HepG2 (cell line): ENCODE results near the gene SDR42E2. TPM values are rescaled to one million over a fixed set of nuclear protein-coding genes. Genes with fewer than 3 reads are reported as not detected.
A peak's percentile ranks its signal among the peaks of the same experiment; 100 is the strongest.

Experiments used
- CHD4 ChIP-seq: fragments of 200-600 bp; sonication (generic); IDR thresholded peaks from 2 replicates; pipeline ENCODE4 v1.7.0; 2017; ENCODE audit warnings: mild to moderate bottlenecking, low read length, borderline replicate concordance
- FOXM1 ChIP-seq: sonication (generic); formaldehyde crosslinking; IDR thresholded peaks from 2 replicates; pipeline ENCODE4 v1.5.0; 2020; ENCODE audit warnings: missing genetic modification reagents
- GTF3A ChIP-seq: sonication (generic); formaldehyde crosslinking; conservative IDR thresholded peaks from 2 replicates; pipeline ENCODE4 v1.4.0; 2020; ENCODE audit warnings: mild to moderate bottlenecking, missing genetic modification reagents
- MEIS1 ChIP-seq: sonication (generic); formaldehyde crosslinking; IDR thresholded peaks from 2 replicates; pipeline ENCODE4 v1.9.0; 2021; ENCODE audit warnings: mild to moderate bottlenecking, missing genetic modification reagents, moderate library complexity, borderline replicate concordance
- MIER3 ChIP-seq: IDR thresholded peaks from 2 replicates; pipeline ENCODE4 v1.6.1; 2016; ENCODE audit warnings: missing compliant biosample characterization, borderline replicate concordance
- NR2C2 ChIP-seq: sonication (generic); formaldehyde crosslinking; IDR thresholded peaks from 2 replicates; pipeline ENCODE4 v1.4.0; 2020; ENCODE audit warnings: missing genetic modification reagents, mild to moderate bottlenecking, moderate library complexity, borderline replicate concordance
- PAWR ChIP-seq: sonication (generic); formaldehyde crosslinking; IDR thresholded peaks from 2 replicates; pipeline ENCODE4 v1.4.0; 2020; ENCODE audit warnings: missing genetic modification reagents, mild to moderate bottlenecking, borderline replicate concordance
- RFX1 ChIP-seq: fragments of 450-650 bp; IDR thresholded peaks from 2 replicates; pipeline ENCODE4 v1.6.1; 2017
- TRIM24 ChIP-seq: sonication (generic); formaldehyde crosslinking; IDR thresholded peaks from 2 replicates; pipeline ENCODE4 v1.8.0; 2022; ENCODE audit warnings: mild to moderate bottlenecking, missing genetic modification reagents
- ZC3H13 ChIP-seq: sonication (generic); formaldehyde crosslinking; IDR thresholded peaks from 2 replicates; pipeline ENCODE4 v1.8.1; 2023; ENCODE audit warnings: mild to moderate bottlenecking, missing genetic modification reagents, moderate library complexity
- ZNF160 ChIP-seq: sonication (generic); formaldehyde crosslinking; IDR thresholded peaks from 2 replicates; pipeline ENCODE4 v1.8.0; 2022; ENCODE audit warnings: mild to moderate bottlenecking, inconsistent platforms, missing genetic modification reagents
- ZNF432 ChIP-seq: sonication (generic); formaldehyde crosslinking; IDR thresholded peaks from 2 replicates; pipeline ENCODE4 v1.5.0; 2020; ENCODE audit warnings: missing genetic modification reagents, mild to moderate bottlenecking, borderline replicate concordance
- ZNF550 ChIP-seq: sonication (generic); formaldehyde crosslinking; IDR thresholded peaks from 2 replicates; pipeline ENCODE4 v1.4.0; 2020; ENCODE audit warnings: mild to moderate bottlenecking, missing genetic modification reagents, borderline replicate concordance
- ZNF83 ChIP-seq: sonication (generic); formaldehyde crosslinking; IDR thresholded peaks from 2 replicates; pipeline ENCODE4 v1.4.0; 2020; ENCODE audit warnings: missing genetic modification reagents, mild to moderate bottlenecking, borderline replicate concordance
- ZSCAN30 ChIP-seq: sonication (generic); formaldehyde crosslinking; IDR thresholded peaks from 2 replicates; pipeline ENCODE4 v1.5.0; 2020; ENCODE audit warnings: mild to moderate bottlenecking, missing genetic modification reagents
- polyA plus RNA-seq, 8 experiments: library from polyadenylated mRNA; depleted of rRNA in 3 of 8; stranded (reverse) in 7 of 8; unstranded in 1 of 8; fragments of >200 nt; fragmentation: Illumina TruSeq in 4 of 8; extraction: Trizol in 4 of 8; gene quantifications; 2 replicates each; pipeline versions ENCODE4 v1.2.1 to v1.2.3, GENCODE V29; 2011 to 2016; ENCODE audit warnings: low read depth in 4 of 8, missing spikeins in 1 of 8, mixed read lengths in 1 of 8; ENCODE audit not compliant: insufficient read depth in 1 of 8
- total RNA-seq, 5 experiments: library from RNA; depleted of rRNA; stranded (reverse); fragments of >200 nt; fragmentation: Illumina TruSeq; extraction: Trizol; gene quantifications; 2 replicates each; pipeline ENCODE4 v1.2.3, GENCODE V29; 2016; ENCODE audit warnings: low read depth in 1 of 5
- TF ChIP-seq, protein P1 (sequence below): sonication (generic); formaldehyde crosslinking; IDR thresholded peaks from 2 replicates; pipeline ENCODE4 v1.5.0; 2020; ENCODE audit warnings: missing genetic modification reagents
- TF ChIP-seq, protein P2 (sequence below): sonication (generic); formaldehyde crosslinking; IDR thresholded peaks from 2 replicates; pipeline ENCODE4 v1.4.0; 2020; ENCODE audit warnings: low read depth, mild to moderate bottlenecking, missing genetic modification reagents
- TF ChIP-seq, protein P3 (sequence below): sonication (generic); formaldehyde crosslinking; IDR thresholded peaks from 2 replicates; pipeline ENCODE4 v1.4.0; 2020; ENCODE audit warnings: missing genetic modification reagents, borderline replicate concordance
- TF ChIP-seq, protein P4 (sequence below): sonication (generic); formaldehyde crosslinking; IDR thresholded peaks from 2 replicates; pipeline ENCODE4 v1.5.0; 2020; ENCODE audit warnings: missing genetic modification reagents, mild to moderate bottlenecking, borderline replicate concordance
- TF ChIP-seq, protein P5 (sequence below): fragments of 450-650 bp; IDR thresholded peaks from 2 replicates; pipeline ENCODE4 v1.6.1; 2017

SDR42E2 gene
- total and polyA plus RNA-seq, 2 of the 13 experiments (the other 11 are each of a cell fraction or from before 2014, with no cell fraction given): 0.05 to 0.11 TPM

DNA sequence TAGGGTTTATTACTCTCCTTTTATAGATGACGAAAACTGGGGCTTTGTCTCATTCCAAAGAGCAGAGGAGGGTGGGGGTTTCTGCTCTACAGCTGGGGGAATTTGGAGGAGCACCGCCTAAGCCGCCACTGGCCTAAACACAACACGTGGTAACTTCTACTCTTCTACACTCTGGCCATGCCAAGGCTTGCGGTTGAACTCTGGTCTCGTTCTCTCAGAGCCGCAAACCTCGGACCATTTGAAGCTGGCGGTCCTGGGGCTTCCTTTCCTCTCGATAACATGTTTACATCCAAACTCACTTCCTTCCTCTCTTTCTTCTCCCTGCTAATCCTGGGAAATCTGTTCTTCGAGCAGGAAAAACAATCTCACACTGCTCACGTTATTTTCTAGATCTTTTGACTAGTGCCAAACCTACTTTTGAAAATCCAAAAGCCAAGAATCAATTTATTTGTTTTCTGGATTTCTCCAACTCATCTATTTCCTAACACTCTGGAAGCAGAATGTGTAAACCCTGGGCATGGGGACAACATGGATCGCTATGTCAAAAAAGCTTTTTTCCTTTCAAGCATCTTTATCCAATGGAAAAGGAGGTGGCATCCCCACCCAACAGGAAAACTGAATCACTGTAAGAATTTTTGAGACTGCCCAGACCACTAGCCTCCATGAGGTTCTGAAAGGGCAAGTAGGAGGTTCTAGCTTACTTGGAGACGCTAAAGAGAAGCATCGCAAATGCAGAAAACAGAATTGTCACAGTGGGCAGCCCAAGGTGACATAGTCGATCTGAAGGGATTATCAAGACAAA, 30.2 kb downstream of the SDR42E2 start (continued):
- TF ChIP-seq, protein P1, sequence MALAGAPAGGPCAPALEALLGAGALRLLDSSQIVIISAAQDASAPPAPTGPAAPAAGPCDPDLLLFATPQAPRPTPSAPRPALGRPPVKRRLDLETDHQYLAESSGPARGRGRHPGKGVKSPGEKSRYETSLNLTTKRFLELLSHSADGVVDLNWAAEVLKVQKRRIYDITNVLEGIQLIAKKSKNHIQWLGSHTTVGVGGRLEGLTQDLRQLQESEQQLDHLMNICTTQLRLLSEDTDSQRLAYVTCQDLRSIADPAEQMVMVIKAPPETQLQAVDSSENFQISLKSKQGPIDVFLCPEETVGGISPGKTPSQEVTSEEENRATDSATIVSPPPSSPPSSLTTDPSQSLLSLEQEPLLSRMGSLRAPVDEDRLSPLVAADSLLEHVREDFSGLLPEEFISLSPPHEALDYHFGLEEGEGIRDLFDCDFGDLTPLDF (CRISPR knock-in tag): no peak; the same call in 1 of the 2 replicates
- no peak for TF ChIP-seq PAWR (CRISPR knock-in tag)
- peak; percentile 85; the same call in 1 of the 2 replicates for TF ChIP-seq MEIS1
- no peak for TF ChIP-seq ZSCAN30 (CRISPR knock-in tag)
- TF ChIP-seq, protein P2, sequence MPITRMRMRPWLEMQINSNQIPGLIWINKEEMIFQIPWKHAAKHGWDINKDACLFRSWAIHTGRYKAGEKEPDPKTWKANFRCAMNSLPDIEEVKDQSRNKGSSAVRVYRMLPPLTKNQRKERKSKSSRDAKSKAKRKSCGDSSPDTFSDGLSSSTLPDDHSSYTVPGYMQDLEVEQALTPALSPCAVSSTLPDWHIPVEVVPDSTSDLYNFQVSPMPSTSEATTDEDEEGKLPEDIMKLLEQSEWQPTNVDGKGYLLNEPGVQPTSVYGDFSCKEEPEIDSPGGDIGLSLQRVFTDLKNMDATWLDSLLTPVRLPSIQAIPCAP (CRISPR knock-in tag): no peak
- TF ChIP-seq ZNF432 (CRISPR knock-in tag): no peak
- TF ChIP-seq GTF3A: no peak
- no peak; the same call in 1 of the 2 replicates for TF ChIP-seq ZC3H13 (CRISPR knock-in tag)
- TF ChIP-seq TRIM24 (CRISPR knock-in tag): no peak
- TF ChIP-seq, protein P3, sequence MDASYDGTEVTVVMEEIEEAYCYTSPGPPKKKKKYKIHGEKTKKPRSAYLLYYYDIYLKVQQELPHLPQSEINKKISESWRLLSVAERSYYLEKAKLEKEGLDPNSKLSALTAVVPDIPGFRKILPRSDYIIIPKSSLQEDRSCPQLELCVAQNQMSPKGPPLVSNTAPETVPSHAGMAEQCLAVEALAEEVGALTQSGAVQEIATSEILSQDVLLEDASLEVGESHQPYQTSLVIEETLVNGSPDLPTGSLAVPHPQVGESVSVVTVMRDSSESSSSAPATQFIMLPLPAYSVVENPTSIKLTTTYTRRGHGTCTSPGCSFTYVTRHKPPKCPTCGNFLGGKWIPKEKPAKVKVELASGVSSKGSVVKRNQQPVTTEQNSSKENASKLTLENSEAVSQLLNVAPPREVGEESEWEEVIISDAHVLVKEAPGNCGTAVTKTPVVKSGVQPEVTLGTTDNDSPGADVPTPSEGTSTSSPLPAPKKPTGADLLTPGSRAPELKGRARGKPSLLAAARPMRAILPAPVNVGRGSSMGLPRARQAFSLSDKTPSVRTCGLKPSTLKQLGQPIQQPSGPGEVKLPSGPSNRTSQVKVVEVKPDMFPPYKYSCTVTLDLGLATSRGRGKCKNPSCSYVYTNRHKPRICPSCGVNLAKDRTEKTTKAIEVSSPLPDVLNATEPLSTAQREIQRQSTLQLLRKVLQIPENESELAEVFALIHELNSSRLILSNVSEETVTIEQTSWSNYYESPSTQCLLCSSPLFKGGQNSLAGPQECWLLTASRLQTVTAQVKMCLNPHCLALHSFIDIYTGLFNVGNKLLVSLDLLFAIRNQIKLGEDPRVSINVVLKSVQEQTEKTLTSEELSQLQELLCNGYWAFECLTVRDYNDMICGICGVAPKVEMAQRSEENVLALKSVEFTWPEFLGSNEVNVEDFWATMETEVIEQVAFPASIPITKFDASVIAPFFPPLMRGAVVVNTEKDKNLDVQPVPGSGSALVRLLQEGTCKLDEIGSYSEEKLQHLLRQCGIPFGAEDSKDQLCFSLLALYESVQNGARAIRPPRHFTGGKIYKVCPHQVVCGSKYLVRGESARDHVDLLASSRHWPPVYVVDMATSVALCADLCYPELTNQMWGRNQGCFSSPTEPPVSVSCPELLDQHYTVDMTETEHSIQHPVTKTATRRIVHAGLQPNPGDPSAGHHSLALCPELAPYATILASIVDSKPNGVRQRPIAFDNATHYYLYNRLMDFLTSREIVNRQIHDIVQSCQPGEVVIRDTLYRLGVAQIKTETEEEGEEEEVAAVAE (CRISPR knock-in tag): peak; percentile 91
- TF ChIP-seq, protein P4, sequence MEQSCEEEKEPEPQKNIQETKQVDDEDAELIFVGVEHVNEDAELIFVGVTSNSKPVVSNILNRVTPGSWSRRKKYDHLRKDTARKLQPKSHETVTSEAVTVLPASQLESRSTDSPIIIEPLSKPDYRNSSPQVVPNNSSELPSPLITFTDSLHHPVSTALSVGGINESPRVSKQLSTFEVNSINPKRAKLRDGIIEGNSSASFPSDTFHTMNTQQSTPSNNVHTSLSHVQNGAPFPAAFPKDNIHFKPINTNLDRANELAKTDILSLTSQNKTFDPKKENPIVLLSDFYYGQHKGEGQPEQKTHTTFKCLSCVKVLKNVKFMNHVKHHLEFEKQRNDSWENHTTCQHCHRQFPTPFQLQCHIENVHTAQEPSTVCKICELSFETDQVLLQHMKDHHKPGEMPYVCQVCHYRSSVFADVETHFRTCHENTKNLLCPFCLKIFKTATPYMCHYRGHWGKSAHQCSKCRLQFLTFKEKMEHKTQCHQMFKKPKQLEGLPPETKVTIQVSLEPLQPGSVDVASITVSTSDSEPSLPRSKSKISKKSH (CRISPR knock-in tag): peak; percentile 39; the same call in 1 of the 2 replicates
- TF ChIP-seq NR2C2: peak; percentile 53; the same call in 1 of the 2 replicates
- TF ChIP-seq, protein P5, sequence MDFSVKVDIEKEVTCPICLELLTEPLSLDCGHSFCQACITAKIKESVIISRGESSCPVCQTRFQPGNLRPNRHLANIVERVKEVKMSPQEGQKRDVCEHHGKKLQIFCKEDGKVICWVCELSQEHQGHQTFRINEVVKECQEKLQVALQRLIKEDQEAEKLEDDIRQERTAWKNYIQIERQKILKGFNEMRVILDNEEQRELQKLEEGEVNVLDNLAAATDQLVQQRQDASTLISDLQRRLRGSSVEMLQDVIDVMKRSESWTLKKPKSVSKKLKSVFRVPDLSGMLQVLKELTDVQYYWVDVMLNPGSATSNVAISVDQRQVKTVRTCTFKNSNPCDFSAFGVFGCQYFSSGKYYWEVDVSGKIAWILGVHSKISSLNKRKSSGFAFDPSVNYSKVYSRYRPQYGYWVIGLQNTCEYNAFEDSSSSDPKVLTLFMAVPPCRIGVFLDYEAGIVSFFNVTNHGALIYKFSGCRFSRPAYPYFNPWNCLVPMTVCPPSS: no peak
- no peak for TF ChIP-seq CHD4
- no peak for TF ChIP-seq ZNF550 (CRISPR knock-in tag)
- TF ChIP-seq ZNF83 (CRISPR knock-in tag): no peak
- no peak for TF ChIP-seq RFX1
- no peak for TF ChIP-seq FOXM1 (CRISPR knock-in tag)
- TF ChIP-seq MIER3 (CRISPR knock-in tag): peak; percentile 88; the same call in 1 of the 2 replicates
- TF ChIP-seq ZNF160 (CRISPR knock-in tag): peak; percentile 64; the same call in 1 of the 2 replicates
